Transverse colon (tissue), 4 donors: ENCODE data around the gene DCAF8L2. TPM values are rescaled to one million over a fixed set of nuclear protein-coding genes. Genes with fewer than 3 reads are reported as not detected.

Experiments
- DNase-seq: peaks from one replicate; pipeline ENCODE4 v3.0.0-alpha.2; 2019
- H3K27ac ChIP-seq, 4 donors: fragments of 200-600 bp; sonication (generic); 2 replicates each; pipeline ENCODE4 v1.5.1; 2016 to 2018; ENCODE audit warnings: inconsistent platforms in 4 of 4
- H3K27me3 ChIP-seq: fragments of 200-600 bp; sonication (generic); 2 replicates; pipeline ENCODE4 v1.5.1; 2017; ENCODE audit warnings: inconsistent platforms
- H3K36me3 ChIP-seq, 4 donors: fragments of 200-600 bp; sonication (generic); 2 replicates each; pipeline ENCODE4 v1.5.1; 2017 to 2019; ENCODE audit warnings: inconsistent platforms in 4 of 4
- H3K4me1 ChIP-seq, 4 donors: fragments of 200-600 bp; sonication (generic); 2 replicates each; pipeline ENCODE4 v1.5.1; 2017 to 2020; ENCODE audit warnings: inconsistent platforms in 4 of 4
- H3K4me3 ChIP-seq, 4 donors: fragments of 200-600 bp; sonication (generic); 1 replicate in 1 of 4; 2 replicates in 3 of 4; pipeline versions ENCODE4 v1.5.1 to v1.6.1; 2017 to 2019; ENCODE audit warnings: inconsistent platforms in 4 of 4
- H3K9me3 ChIP-seq, 2 donors: fragments of 200-600 bp; sonication (generic); 2 replicates each; pipeline ENCODE4 v1.5.1; 2017 to 2019; ENCODE audit warnings: inconsistent platforms in 2 of 2
- CTCF ChIP-seq, 5 experiments: fragments of 200-600 bp in 3 of 5; fragments of 450-650 bp in 2 of 5; sonication (generic) in 3 of 5; IDR thresholded peaks; 1 replicate in 2 of 5; 2 replicates in 3 of 5; pipeline ENCODE4 v1.5.1; 2016 to 2017; ENCODE audit warnings: antibody characterized with exemption in 5 of 5, inconsistent platforms in 3 of 5, mild to moderate bottlenecking in 2 of 5, moderate library complexity in 1 of 5
- EP300 ChIP-seq: sonication (generic); formaldehyde crosslinking; IDR thresholded peaks from one replicate; pipeline ENCODE4 v1.6.1; 2017; ENCODE audit warnings: antibody characterized with exemption, low read depth
- POLR2A ChIP-seq: fragments of 450-650 bp; IDR thresholded peaks from one replicate; pipeline ENCODE4 v1.6.1; 2016; ENCODE audit warnings: antibody characterized with exemption, mild to moderate bottlenecking, moderate library complexity
- POLR2AphosphoS5 ChIP-seq, 3 donors: sonication (generic); formaldehyde crosslinking; IDR thresholded peaks; one replicate each; pipeline ENCODE4 v1.6.1; 2016; ENCODE audit warnings: antibody characterized with exemption in 3 of 3
- whole genome bisulfite sequencing, 2 donors: methylation state at CpG; one replicate each; pipeline ENCODE4 v1.1.5; 2018; ENCODE audit warnings: low coverage in 1 of 2; 5-methylcytosine and 5-hydroxymethylcytosine counted together
- in situ Hi-C, 4 donors: fragments of 200-750 bp; cut with MboI; loops; one replicate each; pipeline versions ENCODE4 v1.15.0 to v1.15.1; 2017; ENCODE audit warnings: low sequenced_read_pairs in 3 of 4, low pct_ligation_motif_present in 1 of 4, low pct_unique_long_range_greater_than_20kb in 1 of 4
- intact Hi-C: fragments of 100-400 bp; cut with DNase I; formaldehyde crosslinking; loops from one replicate; pipeline ENCODE4 v1.15.1; 2023; ENCODE audit warnings: low total_unique reads
- total RNA-seq, 4 donors: library from RNA; depleted of rRNA; stranded (reverse); fragments of >200 nt; gene quantifications; one replicate each; pipeline ENCODE4 v1.1.0, GENCODE V29; 2016

Gene DCAF8L2
- total RNA-seq, 4 donors from 2014 or later = not detected

- intact Hi-C loops (loop anchor here (1.0 kb wide), 1 partner anchor 11 kb away; no protein-coding TSS in a partner anchor), in situ Hi-C loops (loop anchor here in 1 of 4 donors (10.0 kb wide), 1 partner anchor 110 kb away; no protein-coding TSS in a partner anchor)
- H3K4me3 ChIP-seq = no peak overlapping the region
- no peaks in the 10 kb centered on the region for H3K9me3 ChIP-seq
- H3K27ac ChIP-seq = no peak overlapping the region
- WGBS, 2 donors = 81 to 90% methylated on average over 3 to 4 of the region's 4 CpGs
- no peak for TF ChIP-seq CTCF (IDR thresholded peaks at IDR 0.05)
- no peak for TF ChIP-seq POLR2AphosphoS5 (IDR thresholded peaks at IDR 0.05)
- no peak for TF ChIP-seq POLR2A
- no peak for TF ChIP-seq EP300
- no peaks in the 10 kb centered on the region for H3K36me3 ChIP-seq
- H3K27me3 ChIP-seq = no peaks in the 10 kb centered on the region
- H3K4me1 ChIP-seq = no peaks in the 10 kb centered on the region
- DNase-seq = no peak
These were observed 84.3 kb downstream of the DCAF8L2 start for GRCh38 chrX:27674491-27674890.

DNA sequence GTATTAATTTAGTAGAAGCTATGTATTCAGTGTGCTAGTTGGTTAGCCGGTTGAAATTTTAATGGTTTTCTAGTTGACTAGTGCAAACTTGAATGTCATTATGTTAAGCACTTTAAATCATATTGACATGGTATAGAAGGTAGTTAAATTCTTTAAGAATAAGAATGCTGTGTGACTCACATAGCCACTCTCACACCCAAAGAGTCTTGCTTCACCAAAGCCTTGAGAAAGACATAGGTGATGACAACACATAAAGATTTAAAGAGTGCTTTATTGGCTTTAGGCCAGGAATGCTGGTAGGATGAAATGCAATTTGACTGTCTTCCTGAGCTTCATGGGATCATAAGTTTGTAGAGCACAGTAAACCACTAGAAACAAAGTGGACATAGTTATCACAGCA lies 85.3 kb downstream of the DCAF8L2 start:
- no peaks in the 10 kb centered on the region for H3K27me3 ChIP-seq
- no peak for TF ChIP-seq POLR2A
- TF ChIP-seq POLR2AphosphoS5 (IDR thresholded peaks at IDR 0.05) = no peak
- no peak for TF ChIP-seq EP300
- no peak for TF ChIP-seq CTCF (IDR thresholded peaks at IDR 0.05)
- no peak overlapping the region for H3K4me3 ChIP-seq
- H3K27ac ChIP-seq = no peak overlapping the region
- no peaks in the 10 kb centered on the region for H3K36me3 ChIP-seq
- in situ Hi-C loops (loop anchor here in 1 of 4 donors (10.0 kb wide), 1 partner anchor 111 kb away; no protein-coding TSS in a partner anchor), intact Hi-C loops (no loop called here)
- WGBS, 2 donors = 83 to 97% methylated on average over 1 of the region's 1 CpG
- H3K9me3 ChIP-seq = no peaks in the 10 kb centered on the region
- DNase-seq = no peak
- H3K4me1 ChIP-seq = no peaks in the 10 kb centered on the region

DNA sequence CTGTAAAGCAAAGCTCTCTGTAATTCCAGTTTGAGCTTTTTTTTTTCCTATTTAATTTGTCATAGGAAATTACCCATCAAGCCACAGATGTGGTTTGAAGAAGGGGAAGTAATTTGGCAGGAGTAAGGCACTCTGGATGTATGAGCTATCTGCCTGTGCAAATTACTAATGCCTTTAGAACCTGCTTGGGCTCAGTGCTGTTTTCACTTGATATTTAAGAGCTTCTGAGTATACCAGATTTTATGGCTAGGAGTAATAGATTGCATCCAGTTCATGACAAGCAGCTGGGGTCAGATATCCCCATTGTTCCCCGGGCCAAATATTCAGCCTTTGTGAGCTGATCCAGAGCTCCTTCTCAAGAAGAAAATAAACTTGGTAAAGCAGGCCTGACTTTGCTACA lies 89.1 kb downstream of the DCAF8L2 start:
- Histone ChIP-seq H3K4me1 (no peaks in the 10 kb centered on the region), H3K27ac (no peak overlapping the region), H3K27me3 (no peaks in the 10 kb centered on the region), H3K36me3 (no peaks in the 10 kb centered on the region), H3K4me3 (no peak overlapping the region), H3K9me3 (no peaks in the 10 kb centered on the region)
- TF ChIP-seq CTCF (IDR thresholded peaks at IDR 0.05) = no peak
- TF ChIP-seq POLR2AphosphoS5 (IDR thresholded peaks at IDR 0.05) = no peak
- TF ChIP-seq EP300 = no peak
- TF ChIP-seq POLR2A = no peak
- intact Hi-C loops (no loop called here), in situ Hi-C loops (loop anchor here in 1 of 4 donors (10.0 kb wide), 1 partner anchor 114 kb away; no protein-coding TSS in a partner anchor)
- no peak for DNase-seq
- 48% methylated on average over 1 of the region's 1 CpG; no CpG with 5 or more reads in 1 of the 2 donors for WGBS, 2 donors

DNA sequence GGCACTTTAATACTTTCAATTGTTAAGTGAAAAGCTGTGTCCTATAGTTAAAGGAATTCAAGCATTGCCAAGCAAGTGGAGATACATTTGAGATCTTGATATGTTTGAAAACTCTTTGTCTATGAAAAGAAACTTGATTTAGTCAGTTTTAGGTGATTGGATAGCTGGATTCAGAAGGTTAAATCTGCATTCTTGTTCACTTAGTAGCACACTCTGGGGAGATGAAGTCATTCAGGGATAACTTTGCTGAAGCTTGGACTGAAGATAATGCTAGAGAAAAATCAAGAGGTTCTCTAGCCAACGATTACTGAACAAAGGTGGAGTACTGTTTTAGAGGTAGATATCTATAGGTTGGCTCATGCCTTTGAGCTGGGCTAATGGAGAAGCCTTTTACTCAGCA lies 90.6 kb downstream of the DCAF8L2 start:
- H3K36me3 ChIP-seq = no peaks in the 10 kb centered on the region

More for the DNA sequence above, 90.6 kb downstream of the DCAF8L2 start:
- Histone ChIP-seq H3K27ac (no peak overlapping the region), H3K4me3 (no peak overlapping the region), H3K27me3 (no peaks in the 10 kb centered on the region), H3K4me1 (no peaks in the 10 kb centered on the region), H3K9me3 (no peaks in the 10 kb centered on the region)
- no peak for DNase-seq
- WGBS, 2 donors = 45% methylated on average over 1 of the region's 1 CpG; no CpG with 5 or more reads in 1 of the 2 donors
- TF ChIP-seq POLR2A (no peak), EP300 (no peak), POLR2AphosphoS5 (IDR thresholded peaks at IDR 0.05) (no peak), CTCF (IDR thresholded peaks at IDR 0.05) (no peak)
- intact Hi-C loops = no loop called here
- in situ Hi-C loops = no loop called here
